H1 (cell line): ENCODE data around the gene OBSCN.

Experiments used
- CHD2 ChIP-seq: IDR thresholded peaks from 2 replicates; pipeline ENCODE4 v1.6.1; 2012; ENCODE audit warnings: low read length, improper control_type of control experiment
- CREB1 ChIP-seq: IDR thresholded peaks from 2 replicates; pipeline ENCODE4 v1.6.1; 2012; ENCODE audit warnings: inconsistent platforms
- GABPA ChIP-seq: IDR thresholded peaks from 2 replicates; pipeline ENCODE4 v1.6.1; 2011; ENCODE audit warnings: mild to moderate bottlenecking, low read length, moderate library complexity, borderline replicate concordance; ENCODE audit not compliant: insufficient read depth
- GTF2F1 ChIP-seq: IDR thresholded peaks from 2 replicates; pipeline ENCODE4 v1.6.1; 2012; ENCODE audit warnings: low read depth, low read length, improper control_type of control experiment, borderline replicate concordance
- HDAC2 ChIP-seq, 2 experiments: fragments of 300-600 bp in 1 of 2; sonication (generic) in 1 of 2; IDR thresholded peaks; 2 replicates each; pipeline ENCODE4 v1.6.1; 2011 to 2012; ENCODE audit warnings: low read depth in 2 of 2, low read length in 2 of 2, mild to moderate bottlenecking in 2 of 2, moderate library complexity in 2 of 2, borderline replicate concordance in 1 of 2, inconsistent platforms in 1 of 2
- MAFK ChIP-seq: IDR thresholded peaks from 2 replicates; pipeline ENCODE4 v1.6.1; 2012; ENCODE audit warnings: low read depth, mild to moderate bottlenecking, improper control_type of control experiment, low read length
- POLR2AphosphoS5 ChIP-seq: IDR thresholded peaks from 2 replicates; pipeline ENCODE4 v1.6.1; 2011; ENCODE audit warnings: low read depth, low read length
- RBBP5 ChIP-seq: IDR thresholded peaks from 2 replicates; pipeline ENCODE4 v1.7.1; 2012; ENCODE audit warnings: low read depth, mild to moderate bottlenecking, inconsistent platforms, low read length, moderate library complexity, borderline replicate concordance
- TF ChIP-seq, protein P1 (sequence below): IDR thresholded peaks from 2 replicates; pipeline ENCODE4 v1.6.1; 2012; ENCODE audit warnings: inconsistent platforms

DNA sequence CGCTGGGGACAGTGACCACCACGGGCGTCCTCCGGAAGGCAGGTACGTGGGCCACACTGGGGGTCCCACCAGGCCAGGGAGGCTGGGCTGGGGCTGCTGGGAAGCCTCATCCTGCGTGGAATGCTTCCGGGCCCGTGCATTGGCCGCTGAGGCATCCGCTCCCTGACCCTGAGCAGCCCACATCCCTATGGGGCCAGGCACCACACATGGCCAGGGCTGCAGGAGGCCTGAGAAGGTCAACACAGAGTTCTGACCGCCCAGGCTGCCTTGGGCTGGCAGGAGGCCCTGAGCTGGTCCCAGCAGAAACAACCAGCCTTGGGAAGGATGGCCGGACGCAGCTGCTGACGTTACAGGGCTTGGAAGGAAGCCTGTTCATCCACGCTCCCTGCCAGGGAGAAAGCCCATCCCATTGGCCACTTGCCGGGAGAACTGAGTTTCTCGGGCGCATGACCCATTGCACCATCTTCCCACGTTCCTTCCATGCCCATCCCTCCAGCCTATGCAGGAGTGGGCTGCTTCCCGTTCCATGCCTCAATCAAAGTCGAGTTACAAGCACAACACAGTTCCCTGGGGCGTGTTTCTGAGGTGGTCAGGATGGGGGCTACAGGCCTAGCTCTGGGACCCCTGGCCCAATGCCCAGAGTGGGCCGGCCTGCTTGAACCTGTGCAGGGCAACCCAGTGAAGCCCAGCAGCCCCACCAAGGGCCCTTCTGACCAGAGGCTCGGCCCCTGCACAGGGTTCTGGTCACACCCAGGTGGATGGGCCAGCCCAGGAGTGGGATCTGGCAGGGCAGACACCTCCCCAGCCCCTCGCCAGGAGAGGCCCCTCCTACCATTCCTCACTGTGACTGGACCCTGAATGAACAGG lies 167.1 kb downstream of the OBSCN start:
- TF ChIP-seq CHD2 (no peak), POLR2AphosphoS5 (no peak), MAFK (no peak), CREB1 (no peak), RBBP5 (no peak), GTF2F1 (no peak), GABPA (no peak), HDAC2 (IDR thresholded peaks at IDR 0.05; ENCODE audit: borderline replicate concordance in 1 of 2, low read depth in 2 of 2, low read length in 2 of 2) (no peak)
- TF ChIP-seq, protein P1, sequence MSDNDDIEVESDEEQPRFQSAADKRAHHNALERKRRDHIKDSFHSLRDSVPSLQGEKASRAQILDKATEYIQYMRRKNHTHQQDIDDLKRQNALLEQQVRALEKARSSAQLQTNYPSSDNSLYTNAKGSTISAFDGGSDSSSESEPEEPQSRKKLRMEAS: no peak
